DMS53 (cell line): ENCODE results near the gene SBSN.

Source experiments
- DNase-seq: peaks from one replicate; lab custom pipeline; 2025; lab: John Stamatoyannopoulos, UW

Gene SBSN, protein sequence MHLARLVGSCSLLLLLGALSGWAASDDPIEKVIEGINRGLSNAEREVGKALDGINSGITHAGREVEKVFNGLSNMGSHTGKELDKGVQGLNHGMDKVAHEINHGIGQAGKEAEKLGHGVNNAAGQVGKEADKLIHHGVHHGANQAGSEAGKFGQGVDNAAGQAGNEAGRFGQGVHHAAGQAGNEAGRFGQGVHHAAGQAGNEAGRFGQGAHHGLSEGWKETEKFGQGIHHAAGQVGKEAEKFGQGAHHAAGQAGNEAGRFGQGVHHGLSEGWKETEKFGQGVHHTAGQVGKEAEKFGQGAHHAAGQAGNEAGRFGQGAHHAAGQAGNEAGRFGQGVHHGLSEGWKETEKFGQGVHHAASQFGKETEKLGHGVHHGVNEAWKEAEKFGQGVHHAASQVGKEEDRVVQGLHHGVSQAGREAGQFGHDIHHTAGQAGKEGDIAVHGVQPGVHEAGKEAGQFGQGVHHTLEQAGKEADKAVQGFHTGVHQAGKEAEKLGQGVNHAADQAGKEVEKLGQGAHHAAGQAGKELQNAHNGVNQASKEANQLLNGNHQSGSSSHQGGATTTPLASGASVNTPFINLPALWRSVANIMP

DNA sequence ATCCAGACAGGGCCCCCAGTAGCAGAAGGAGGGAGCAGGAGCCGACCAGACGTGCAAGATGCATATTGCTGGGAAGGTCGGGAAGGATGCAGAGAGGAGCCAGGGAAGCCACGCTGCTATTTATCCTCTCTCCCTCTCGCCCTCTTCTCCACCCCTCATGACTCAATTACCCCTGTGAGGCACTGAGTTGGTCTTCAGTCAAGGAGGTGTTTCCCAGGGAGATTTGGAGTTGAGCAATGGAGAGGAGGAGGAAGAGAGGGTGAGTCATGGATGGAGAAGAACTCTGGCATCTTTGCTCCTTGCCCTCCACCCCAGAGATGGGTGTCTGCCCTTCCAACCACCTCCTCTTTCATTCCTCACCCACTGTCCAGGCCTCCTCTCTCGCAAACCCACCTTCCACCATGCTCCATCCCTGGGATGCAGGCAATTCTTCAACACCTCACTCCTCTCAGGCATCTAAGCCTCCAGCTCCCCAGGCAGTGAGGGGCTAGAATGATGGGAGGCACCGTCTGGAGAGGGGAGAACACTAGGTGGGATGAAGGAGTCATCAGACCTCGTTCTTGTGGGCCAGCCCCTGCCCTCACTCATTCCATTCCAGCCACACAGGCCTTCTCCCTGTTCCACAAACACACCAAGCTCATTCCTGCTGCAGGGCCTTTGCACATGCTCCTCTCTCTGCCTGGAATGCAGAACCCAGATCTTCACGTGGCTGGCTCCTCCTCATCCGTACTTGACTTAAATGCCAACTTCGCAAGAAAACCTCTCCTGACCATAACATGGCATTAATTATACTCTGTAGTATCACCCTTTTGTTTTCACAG is at the start of gene SBSN:
TSS of gene SBSN (minus strand) at position 94 of the 821 bp plus-strand sequence. CDS start at position 64, 30 bp downstream.
- DNase-seq = no peak

DNA sequence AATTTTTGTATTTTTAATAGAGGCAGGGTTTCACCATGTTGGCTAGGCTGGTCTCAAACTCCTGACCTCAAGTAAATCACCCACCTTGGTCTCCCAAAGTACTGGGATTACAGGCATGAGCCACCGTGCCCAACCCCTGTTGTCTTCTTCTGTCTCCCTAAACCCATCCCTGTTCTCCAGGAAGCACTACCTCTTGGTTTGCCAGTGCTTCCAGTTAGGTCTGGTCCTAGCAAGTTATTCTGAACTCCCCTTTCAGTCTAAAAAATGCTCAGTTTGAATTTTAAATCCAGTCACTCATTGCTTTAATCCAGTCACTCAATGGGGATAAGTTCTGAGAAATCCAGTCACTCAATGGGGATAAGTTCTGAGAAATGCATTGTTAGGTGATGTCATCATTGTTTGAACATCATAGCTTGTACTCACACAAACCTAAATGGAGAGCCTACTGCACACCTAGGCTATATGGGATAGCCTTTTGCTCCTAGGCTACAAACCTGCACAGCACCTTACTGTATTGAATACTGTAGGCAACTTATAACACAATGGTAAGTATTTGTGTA is 43.4 kb upstream of the SBSN start:
- DNase-seq = no peak

DNA sequence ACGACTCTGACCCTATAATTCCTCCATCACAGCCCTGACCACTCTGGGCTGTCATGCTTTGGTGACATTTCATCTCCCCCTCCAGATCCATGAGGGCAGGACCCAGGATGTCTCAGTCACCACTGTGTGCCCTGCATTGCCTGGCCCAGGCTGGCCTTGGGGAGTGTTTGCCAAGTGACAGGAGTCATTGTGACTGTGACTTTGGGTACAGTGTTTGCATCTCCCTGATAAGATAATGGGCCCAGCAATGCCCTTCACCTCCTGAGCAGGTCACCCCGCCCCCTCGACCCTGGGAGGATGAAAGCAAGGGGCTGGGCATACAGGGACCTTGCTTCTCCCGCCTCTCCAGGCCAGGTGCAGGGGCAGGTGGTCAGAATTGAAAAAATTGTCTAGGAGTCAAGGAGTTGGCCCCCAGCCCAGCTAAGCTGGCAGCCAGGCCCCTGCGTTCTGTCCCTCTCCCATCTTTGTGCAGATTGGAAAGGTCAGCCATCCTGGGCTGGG is 41.2 kb upstream of the SBSN start:
- no peak for DNase-seq

DNA sequence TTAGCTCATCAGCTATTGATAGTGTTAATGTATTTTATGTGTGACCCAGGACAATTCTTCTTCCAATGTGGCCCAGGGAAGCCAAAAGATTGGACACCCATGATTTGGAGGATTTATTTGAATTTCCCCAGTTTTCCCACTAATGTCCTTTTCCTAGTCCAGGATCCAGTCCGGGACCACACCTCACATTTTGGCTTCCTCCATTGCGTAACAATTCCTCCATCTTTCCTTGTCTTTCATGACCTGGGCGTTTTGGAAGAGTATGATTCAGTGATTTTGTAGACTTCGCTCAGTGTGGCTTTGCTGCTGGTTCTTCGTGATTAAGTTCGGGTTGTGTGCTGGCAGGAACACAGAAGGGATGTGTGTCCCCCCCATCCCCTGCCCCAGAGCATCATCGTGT is 38.6 kb upstream of the SBSN start:
- DNase-seq = no peak

DNA sequence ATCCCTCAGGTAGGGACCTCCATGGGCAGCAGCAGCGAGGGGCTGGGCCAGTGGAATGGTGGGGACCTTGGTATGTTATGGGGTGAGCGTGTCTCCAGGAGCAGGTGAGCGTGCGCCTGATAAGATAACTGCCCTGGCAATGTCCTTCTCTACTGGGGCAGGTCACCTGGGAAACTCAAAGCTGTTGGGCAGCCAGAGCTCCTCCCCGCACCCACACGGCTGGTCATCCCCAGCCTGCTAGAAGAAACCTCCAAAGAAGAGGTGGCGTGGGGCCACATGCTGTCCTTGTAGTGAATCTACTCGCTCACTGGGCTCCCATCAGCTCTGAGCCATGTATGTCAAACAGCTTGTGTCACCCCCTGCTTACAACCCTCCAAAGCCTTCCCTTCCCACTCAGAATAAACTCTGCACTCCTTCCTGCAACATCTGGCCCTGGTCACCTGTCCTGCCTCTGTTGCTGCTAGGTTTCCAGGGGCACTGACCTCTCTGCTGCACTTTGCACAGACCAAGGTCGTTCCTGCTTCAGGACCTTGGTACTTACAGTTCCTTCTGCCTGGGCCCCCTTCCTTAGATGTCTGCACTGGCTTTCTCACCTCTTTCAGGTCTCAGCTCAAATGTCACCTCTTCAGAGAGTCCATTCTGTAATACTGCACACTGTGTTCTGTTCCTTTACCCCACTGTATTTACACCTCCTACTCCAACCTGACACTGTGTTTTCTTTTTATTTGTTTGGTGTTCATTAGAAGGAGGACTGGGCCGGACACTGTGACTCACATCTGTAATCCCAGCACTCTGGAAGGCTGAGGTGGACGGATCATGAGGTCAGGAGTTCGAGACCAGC is 37.1 kb upstream of the SBSN start:
- DNase-seq = no peak

DNA sequence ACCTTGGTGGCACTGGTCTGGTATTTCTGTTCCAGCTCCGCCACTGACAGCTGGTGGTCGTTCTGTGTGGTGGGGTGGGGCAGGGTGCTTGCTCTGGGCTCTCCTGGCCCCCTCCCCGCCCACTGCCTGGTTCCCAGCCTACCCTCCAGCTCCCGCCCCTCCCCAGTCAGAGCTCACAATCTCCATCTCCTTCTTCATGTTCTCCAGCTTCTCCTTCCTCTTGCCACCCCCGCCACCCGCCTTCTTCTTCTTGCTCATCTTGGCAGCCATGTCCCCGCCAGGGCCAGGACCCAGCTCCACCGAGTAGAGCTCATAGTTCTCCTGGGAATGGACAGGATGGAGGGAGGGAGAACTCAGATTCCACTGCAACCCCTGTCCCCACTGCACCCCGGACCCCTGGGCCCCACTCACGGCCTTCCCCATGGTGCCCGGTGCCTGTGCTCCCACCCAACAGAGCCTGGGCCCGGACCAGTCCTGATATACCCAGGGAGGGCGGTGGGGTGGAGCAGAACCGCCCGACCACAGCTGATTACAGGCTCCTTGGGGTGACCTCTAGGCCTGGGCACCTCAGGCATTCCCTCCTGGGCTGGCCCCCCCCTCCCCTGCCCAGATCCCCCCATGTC is 35.2 kb upstream of the SBSN start, which contains the start of gene ATP4A:
TSS of gene ATP4A (minus strand) at position 452 of the 623 bp plus-strand sequence. CDS start at position 423, 29 bp downstream.
- DNase-seq = no peak

DNA sequence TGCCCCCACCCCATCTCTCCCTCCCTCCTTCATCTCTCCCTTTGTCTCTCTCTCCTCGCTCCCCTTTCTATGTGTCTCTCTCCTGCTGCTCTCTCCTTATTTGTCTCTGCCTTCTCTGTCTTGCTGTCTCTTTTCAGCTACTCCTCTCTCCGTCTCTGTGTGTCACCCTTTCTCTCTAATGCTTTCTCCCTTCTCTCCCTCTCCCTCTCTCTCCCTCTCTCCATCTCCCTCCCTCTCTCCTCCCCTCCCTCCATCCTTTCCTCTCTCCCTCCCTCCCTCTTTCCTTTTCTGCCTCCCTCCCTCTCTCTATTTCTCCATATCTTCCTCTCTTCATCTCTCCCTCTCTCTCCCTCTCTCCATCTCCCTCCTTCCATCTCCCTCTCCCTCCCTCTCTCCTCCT is 34.7 kb upstream of the SBSN start:
- no peak for DNase-seq

DNA sequence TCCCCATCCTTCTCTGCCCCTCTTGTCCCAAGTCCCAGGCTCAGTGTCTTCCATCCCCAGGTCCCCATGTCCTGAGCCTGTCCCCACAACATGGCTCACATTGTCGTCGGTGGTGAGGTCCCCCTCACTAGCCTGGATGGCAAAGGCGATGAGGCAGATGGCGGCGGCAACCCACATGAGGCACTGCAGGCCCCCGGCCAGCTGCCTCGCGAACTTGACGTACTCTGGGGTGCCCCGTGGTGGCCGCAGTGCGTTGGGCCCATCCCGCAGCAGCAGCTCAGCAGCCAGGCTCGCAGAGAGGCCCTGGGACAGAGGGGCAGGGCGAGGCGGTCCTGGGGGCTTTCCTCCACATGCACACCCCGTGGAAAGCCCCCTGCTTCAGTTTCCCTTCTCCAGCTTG is 34.2 kb upstream of the SBSN start:
- DNase-seq = no peak

DNA sequence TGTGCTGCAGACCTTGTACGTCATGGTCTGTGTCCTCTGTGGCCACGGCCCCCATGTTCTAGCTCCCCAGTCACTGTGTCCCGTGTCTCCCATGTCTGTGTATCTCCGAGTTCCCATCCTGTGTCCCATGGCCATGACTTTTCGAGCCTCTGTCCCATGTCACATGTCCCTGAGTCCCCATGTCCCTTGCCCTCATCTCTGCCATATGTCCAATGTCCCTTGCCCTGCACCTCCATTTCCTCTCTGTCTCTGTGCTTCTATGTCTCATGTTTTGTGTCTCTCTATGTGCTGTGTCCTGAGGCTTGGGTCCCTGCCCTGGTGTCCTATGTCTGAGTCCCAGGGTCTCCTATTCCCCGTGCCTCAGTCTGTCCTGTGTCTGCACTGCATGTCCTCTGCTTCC is 33.3 kb upstream of the SBSN start:
- no peak for DNase-seq

DNA sequence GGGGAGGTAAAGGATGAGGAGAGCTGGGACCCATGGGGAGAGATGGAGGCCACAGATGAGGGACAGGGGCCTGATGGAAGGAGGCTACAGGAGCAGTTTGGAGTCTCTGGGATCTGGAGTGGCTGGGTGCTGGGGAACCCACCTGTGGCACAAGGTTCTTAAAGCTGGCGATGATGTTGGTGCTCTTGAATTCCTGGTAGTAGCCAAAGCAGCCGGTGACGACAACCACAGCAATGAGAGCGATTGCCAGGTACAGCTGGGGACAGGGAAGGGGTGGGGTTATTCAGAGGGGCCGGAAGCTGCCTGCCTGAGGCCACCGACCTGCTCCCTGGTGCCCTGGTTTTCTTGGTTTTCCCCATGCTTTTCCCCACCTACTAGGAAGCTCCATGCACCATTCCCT is 32.6 kb upstream of the SBSN start:
- no peak for DNase-seq

DNA sequence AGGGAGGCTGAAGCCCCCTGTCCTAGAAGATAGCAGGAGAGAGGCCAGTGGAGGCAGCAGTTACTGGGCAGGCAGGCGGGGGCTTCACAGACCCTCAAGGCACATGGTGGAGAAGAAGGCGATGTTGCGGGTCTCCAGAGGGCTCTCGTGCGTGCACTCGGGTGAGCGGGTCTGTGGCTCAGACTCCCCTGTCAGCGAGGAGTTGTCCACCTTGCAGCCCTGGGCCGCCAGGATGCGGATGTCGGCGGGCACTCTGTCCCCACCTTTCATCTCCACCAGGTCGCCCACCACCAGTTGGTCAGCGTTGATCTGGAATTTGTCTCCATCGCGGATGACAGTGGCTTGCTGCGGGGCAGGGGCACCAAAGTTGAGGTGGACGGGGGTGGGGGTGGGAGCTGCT is 32.2 kb upstream of the SBSN start:
- no peak for DNase-seq

DNA sequence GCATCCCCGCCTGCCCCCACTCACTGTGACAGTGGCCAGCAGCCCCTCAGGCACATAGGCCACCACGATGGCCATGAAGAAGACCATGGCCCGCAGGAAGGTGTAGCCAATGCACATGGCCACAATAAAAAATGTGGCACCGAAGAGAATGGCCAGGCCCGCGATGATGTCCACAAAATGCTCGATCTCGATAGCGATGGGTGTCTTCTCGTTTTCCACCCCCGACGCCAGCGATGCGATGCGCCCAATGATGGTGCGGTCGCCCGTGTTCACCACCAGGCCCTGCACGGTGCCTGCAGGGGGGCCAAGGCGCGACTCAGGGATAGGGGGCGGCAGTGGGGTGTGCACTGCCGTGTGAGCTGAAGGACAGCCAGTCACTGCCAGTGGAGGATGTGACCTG is 31.7 kb upstream of the SBSN start:
- DNase-seq = no peak

DNA sequence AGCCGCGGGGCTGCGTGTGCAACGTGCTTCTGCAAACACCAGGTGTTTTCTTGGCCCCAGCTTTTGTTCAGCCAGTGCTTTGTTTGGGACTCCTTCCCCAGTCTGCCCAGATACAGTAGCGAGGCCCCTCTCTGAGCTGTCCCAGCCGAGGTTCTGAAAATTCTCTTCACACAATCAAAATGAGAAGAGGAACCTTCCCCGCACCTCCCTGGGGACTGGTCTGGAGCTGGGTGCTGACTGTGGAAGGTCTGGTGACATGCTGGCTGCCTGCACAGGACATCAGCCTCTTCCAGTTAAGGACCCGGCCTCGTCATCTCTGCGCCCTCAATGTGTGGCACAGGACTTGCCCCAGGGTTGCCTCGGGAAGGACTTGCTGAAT is 31.2 kb upstream of the SBSN start:
- peak; percentile 65 for DNase-seq

DNA sequence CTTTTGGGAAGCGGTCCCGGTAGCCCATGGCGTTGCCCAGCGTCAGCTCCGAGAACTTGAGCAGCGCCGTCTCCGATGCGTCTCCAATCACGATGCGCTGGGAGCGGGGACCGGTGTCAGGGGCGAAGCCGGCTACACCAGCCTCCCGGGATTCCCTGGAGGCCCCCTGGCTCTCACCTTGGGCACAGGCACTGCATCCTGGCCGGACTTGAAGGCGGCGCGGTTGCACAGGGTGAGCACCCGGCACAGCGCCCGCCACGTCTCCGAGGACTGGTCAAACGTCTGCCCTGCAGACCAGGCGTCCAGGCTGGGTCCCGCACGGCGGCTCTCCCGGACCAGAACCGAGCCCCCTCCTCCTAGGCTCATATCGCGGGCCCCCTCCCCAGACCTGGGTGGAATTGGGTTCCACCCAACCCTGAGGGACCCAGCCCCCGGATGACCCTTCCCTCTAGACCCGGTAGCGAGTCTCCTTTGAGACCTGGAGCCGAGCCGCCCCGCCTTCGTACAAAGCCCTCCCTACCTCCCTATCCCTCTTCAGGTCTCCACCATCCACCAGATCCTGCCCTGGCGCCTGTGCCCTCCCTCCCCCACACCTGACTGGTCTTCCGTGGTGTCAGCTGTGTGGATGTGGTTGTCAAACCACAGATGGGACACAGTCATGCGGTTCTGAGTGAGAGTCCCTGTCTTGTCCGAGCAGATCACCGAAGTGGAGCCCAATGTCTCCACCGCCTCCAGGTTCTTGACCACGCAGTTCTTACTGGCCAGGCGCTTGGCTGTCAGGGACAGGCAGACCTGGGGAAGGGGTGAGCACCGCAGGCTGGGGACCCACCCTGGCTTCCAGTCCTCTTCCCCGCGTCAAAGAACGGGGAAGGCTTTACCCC is 30.5 kb upstream of the SBSN start:
- peak; percentile 77 for DNase-seq

DNA sequence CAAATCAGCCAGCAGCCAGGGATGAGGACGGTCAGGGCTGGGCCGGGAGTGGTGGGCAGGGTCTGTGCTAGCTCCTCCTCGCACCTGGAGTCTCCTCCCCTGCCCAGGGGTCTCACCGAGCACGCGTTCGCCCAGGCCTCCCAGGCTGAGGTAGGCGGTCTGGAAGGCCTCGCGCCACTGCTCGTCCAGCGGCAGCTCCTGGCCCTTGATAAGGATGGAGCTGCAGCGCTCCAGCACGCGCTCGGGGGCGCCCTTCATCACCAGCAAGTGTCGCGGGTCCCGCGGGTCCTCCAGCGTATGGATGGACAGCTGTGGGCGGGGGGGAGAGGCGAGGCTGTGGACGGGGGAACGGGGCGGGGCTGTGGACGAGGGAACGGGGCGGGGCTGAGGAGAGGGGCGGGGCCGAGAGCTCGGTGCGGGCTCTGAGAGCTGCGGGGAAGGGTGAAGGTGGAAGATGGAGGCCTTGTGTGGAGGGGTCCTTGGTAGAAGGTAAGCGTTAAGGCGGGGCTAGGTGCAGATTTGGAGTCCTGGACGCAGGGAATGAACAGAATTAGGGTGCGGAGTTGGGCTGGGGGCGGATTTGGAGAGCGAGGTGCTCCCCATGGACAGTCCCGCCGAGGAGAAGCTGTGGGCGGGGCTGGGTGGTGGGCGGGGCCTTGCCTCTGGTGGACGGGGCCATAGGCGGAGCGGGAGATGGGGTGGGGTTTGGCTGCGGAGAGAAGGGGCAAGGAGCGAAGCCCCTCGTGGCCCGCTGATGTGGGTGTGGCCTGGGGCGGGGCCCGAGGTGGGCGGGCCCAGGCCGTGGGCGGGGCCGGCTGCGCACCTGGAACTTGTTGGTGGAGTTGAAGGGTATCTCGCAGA is 29.7 kb upstream of the SBSN start:
- peak; percentile 85 for DNase-seq

DNA sequence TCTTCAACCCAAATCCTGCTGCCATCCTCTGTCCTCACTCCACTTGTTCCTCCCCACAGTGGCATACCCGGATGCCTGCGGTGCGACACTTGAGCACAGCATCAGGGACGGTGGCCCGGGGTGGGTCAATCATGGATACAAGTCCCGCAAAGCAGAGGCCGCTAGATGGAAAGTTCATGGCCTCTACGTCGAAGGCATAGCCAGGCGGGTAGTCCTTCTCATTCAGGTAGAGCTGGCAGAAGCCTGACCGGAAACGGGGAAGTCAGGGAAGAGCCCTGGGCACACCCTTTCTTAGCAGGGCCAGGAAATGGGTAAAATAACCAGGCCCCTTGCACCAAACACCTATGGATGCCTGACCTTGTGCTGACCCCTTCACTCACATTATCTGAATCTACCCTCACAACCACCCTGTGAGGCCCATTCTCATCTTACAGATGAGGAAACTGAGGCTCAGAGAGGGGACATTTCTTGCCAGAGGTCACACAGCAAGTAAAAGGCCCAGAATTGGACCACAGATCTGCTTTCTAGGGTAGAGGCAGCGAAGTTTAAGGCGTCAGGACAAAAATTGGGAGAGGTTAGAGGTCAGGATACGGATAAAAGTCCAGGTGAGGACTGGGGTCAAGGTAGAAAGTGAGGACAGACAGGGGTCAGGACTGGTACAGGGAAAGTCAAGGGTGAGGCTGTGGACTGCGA is 28.9 kb upstream of the SBSN start:
- no peak for DNase-seq

DNA sequence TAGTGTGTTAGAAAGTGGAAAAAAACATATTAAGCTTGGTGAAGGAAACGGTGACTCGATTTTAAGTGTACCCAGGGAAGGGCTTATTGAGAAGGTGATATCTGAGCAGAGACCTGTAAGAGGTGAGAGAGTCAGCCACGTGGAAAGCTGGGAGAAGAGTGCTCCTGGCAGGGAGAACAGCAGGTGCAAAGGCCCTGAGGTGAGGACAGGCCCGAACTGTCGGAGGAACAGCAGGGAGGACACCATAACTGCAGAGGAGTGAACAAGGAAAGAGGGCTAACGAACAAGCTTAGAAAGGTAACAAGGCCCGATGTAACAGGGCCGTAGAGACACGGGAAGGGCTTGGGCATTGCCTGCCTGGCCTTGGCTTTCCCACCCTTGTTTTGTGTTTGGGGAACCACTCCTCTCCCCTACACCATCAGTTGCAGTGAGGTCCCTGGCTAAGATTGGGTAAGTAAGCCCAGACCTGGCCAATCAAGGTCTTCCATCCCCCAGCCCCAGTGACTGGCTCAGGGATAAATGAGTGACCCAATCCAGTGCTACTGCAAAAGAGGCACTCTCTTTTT is 28.0 kb upstream of the SBSN start:
- DNase-seq = no peak
